Panc1 (cell line): Measurements from ENCODE around the gene TFF3.

Experiments used
- POLR2AphosphoS5 ChIP-seq: IDR thresholded peaks from 2 replicates; pipeline ENCODE4 v1.6.1; 2012; ENCODE audit warnings: mild to moderate bottlenecking, low read depth, low read length, moderate library complexity
- SIN3A ChIP-seq: IDR thresholded peaks from 2 replicates; pipeline ENCODE4 v1.6.1; 2012; ENCODE audit warnings: low read depth, mild to moderate bottlenecking, low read length, moderate library complexity, borderline replicate concordance; ENCODE audit not compliant: insufficient read depth
- TCF7L2 ChIP-seq: IDR thresholded peaks from 2 replicates; pipeline ENCODE4 v1.6.1; 2011; ENCODE audit warnings: mild to moderate bottlenecking, low read depth, low read length, inconsistent platforms
- TF ChIP-seq, protein P1 (sequence below): fragments of 450-650 bp; IDR thresholded peaks from 2 replicates; pipeline ENCODE4 v1.5.1; 2017; ENCODE audit warnings: mild to moderate bottlenecking
- TF ChIP-seq, protein P2 (sequence below), 2 experiments: IDR thresholded peaks; 2 replicates each; pipeline ENCODE4 v1.6.1; 2011 to 2012; ENCODE audit warnings: low read depth in 2 of 2, control low read depth in 1 of 2, low read length in 1 of 2, mild to moderate bottlenecking in 1 of 2, moderate library complexity in 1 of 2; ENCODE audit not compliant: insufficient read depth in 1 of 2

DNA sequence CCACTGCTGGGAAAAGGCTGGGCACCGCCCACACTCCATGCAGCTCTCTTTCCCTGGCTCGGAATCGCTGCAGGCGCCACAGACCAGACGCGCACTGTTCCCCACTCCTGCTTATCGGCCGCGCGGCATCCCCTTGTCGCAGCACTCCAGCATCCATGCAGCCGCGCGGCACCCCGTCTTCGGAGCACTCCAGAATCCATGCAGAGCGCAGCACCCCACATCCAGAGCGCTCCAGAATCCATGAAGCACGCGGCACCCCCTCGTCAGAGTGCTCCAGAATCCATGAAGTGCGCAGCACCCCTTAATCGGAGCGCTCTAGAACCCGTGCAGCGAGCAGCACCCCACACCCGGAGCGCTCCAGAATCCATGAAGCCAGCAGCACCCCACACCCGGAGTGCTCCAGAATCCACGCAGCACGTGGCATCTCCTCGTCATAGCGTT, 9.5 kb downstream of the TFF3 start:
- TF ChIP-seq, protein P1, sequence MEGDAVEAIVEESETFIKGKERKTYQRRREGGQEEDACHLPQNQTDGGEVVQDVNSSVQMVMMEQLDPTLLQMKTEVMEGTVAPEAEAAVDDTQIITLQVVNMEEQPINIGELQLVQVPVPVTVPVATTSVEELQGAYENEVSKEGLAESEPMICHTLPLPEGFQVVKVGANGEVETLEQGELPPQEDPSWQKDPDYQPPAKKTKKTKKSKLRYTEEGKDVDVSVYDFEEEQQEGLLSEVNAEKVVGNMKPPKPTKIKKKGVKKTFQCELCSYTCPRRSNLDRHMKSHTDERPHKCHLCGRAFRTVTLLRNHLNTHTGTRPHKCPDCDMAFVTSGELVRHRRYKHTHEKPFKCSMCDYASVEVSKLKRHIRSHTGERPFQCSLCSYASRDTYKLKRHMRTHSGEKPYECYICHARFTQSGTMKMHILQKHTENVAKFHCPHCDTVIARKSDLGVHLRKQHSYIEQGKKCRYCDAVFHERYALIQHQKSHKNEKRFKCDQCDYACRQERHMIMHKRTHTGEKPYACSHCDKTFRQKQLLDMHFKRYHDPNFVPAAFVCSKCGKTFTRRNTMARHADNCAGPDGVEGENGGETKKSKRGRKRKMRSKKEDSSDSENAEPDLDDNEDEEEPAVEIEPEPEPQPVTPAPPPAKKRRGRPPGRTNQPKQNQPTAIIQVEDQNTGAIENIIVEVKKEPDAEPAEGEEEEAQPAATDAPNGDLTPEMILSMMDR, result no peak
- TF ChIP-seq POLR2AphosphoS5, result no peak
- TF ChIP-seq, protein P2, sequence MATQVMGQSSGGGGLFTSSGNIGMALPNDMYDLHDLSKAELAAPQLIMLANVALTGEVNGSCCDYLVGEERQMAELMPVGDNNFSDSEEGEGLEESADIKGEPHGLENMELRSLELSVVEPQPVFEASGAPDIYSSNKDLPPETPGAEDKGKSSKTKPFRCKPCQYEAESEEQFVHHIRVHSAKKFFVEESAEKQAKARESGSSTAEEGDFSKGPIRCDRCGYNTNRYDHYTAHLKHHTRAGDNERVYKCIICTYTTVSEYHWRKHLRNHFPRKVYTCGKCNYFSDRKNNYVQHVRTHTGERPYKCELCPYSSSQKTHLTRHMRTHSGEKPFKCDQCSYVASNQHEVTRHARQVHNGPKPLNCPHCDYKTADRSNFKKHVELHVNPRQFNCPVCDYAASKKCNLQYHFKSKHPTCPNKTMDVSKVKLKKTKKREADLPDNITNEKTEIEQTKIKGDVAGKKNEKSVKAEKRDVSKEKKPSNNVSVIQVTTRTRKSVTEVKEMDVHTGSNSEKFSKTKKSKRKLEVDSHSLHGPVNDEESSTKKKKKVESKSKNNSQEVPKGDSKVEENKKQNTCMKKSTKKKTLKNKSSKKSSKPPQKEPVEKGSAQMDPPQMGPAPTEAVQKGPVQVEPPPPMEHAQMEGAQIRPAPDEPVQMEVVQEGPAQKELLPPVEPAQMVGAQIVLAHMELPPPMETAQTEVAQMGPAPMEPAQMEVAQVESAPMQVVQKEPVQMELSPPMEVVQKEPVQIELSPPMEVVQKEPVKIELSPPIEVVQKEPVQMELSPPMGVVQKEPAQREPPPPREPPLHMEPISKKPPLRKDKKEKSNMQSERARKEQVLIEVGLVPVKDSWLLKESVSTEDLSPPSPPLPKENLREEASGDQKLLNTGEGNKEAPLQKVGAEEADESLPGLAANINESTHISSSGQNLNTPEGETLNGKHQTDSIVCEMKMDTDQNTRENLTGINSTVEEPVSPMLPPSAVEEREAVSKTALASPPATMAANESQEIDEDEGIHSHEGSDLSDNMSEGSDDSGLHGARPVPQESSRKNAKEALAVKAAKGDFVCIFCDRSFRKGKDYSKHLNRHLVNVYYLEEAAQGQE (IDR thresholded peaks at IDR 0.05; ENCODE audit: insufficient read depth in 1 of 2, low read depth in 2 of 2, low read length in 1 of 2), result no peak
- no peak for TF ChIP-seq TCF7L2
- TF ChIP-seq SIN3A, result no peak
